MG63 (cell line): ENCODE results near the gene EMC7. TPM values are rescaled to one million over a fixed set of nuclear protein-coding genes. Genes with fewer than 3 reads are reported as not detected.
"Not testable (repeated sequence)": the region's sequence is repeated elsewhere in the genome, so short reads cannot be mapped to it uniquely, and the experiment has no call there.

Experiments used
- DNase-seq: peaks from one replicate; pipeline ENCODE4 v3.0.0-alpha.2; 2020
- H3K27me3 ChIP-seq: fragments of 250-450 bp; sonication (Bioruptor Pico); 2 replicates; pipeline ENCODE4 v1.5.1; 2020; ENCODE audit warnings: mild to moderate bottlenecking, moderate library complexity
- H3K36me3 ChIP-seq: fragments of 250-450 bp; sonication (Bioruptor Pico); 2 replicates; pipeline ENCODE4 v1.5.1; 2020; ENCODE audit warnings: mild to moderate bottlenecking, moderate library complexity
- H3K4me3 ChIP-seq: fragments of 250-450 bp; sonication (Bioruptor Pico); 2 replicates; pipeline ENCODE4 v1.5.1; 2020; ENCODE audit warnings: mild to moderate bottlenecking, moderate library complexity
- H3K9me3 ChIP-seq: fragments of 250-450 bp; sonication (Bioruptor Pico); 2 replicates; pipeline ENCODE4 v1.5.1; 2020; ENCODE audit warnings: mild to moderate bottlenecking, moderate library complexity
- total RNA-seq: library from RNA; depleted of rRNA; stranded (reverse); fragments of >200 nt; shearing (Covaris generic); gene quantifications from 2 replicates; pipeline ENCODE4 v1.2.3, GENCODE V29; 2014; ENCODE audit warnings: low replicate concordance; rRNA removed

EMC7 gene
- total RNA-seq, 1 experiment from 2014 or later: 59.0 TPM

GRCh38 chr15:34054081-34054707 is 47.5 kb downstream of the EMC7 start:
- peaks cover 13% of the 10 kb centered on the region for H3K9me3 ChIP-seq
- no peak for DNase-seq
- no peaks in the 10 kb centered on the region for H3K27me3 ChIP-seq
- H3K36me3 ChIP-seq: no peaks in the 10 kb centered on the region
- no peak overlapping the region for H3K4me3 ChIP-seq

GRCh38 chr15:34050385-34050784 is 51.3 kb downstream of the EMC7 start:
- not testable (repeated sequence) for H3K36me3 ChIP-seq, DNase-seq, H3K4me3 ChIP-seq, H3K27me3 ChIP-seq
- peaks cover 14% of the 10 kb centered on the region for H3K9me3 ChIP-seq

- Histone ChIP-seq H3K27me3 (no peaks in the 10 kb centered on the region), H3K4me3 (no peak overlapping the region), H3K36me3 (no peaks in the 10 kb centered on the region), H3K9me3 (peaks cover 14% of the 10 kb centered on the region)
- DNase-seq: no peak
Observed at GRCh38 chr15:34049112-34049511, 52.5 kb downstream of the EMC7 start.

- no peak for DNase-seq
- Histone ChIP-seq H3K27me3 (no peaks in the 10 kb centered on the region), H3K9me3 (peaks cover 14% of the 10 kb centered on the region), H3K36me3 (no peaks in the 10 kb centered on the region), H3K4me3 (no peak overlapping the region)
Observed at GRCh38 chr15:34047893-34048775, 53.5 kb downstream of the EMC7 start.

DNA sequence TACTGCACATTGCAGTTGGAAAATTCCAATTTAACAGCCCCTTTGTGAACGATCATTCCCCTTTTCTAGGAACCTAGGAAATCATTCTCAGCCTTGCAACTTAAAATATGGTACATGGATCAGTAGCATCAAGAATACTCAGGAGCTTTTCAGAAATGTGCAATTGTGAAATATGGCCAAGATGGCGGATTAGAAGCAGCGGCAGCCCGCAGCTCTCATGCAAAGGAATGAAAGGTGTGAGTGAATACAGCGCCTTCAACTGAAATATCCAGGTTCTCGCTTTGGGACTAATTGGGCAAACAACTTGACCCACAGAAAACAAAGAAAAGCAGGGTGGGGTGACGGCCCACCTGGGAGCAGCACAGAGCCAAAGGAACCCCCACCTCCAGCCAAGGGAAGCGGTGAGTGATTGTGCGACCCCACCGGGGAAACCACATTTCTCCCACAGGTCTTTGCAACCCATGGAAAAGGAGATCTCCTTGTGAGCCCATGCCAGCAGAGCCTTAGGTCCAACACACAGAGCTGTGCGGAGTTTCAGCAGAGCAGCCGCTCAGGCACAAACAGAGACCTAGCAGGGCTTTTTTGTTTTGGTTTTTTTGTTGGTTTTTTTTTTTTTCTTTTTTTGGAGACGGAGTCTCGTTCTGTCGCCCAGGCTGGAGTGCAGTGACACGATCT is 55.1 kb downstream of the EMC7 start:
- DNase-seq: no peak
- H3K27me3 ChIP-seq: no peaks in the 10 kb centered on the region
- H3K36me3 ChIP-seq: no peaks in the 10 kb centered on the region
- no peak overlapping the region for H3K4me3 ChIP-seq
- H3K9me3 ChIP-seq: peaks cover 11% of the 10 kb centered on the region

GRCh38 chr15:34043813-34044212 is 57.8 kb downstream of the EMC7 start:
- H3K4me3 ChIP-seq: no peak overlapping the region
- no peaks in the 10 kb centered on the region for H3K27me3 ChIP-seq
- no peaks in the 10 kb centered on the region for H3K36me3 ChIP-seq
- DNase-seq: no peak
- H3K9me3 ChIP-seq: no peaks in the 10 kb centered on the region

DNA sequence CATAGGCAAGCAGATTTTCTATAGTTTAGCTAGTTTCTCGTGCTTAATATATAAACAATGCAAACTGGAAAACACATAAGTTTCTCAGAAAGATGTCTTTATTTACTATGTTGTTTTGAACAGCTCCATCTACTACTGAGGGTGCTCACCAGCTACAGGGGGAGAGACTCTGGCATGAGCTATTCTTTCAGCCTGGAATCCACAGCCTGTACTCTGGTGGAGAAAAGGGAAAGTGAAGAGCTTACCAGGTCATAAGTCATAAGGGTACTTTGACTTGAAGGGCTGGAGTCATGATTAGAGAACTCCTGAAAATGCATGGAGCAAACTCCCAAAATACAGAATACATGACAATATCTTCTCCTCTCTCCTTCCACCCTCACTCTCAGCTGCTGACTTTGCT is 58.3 kb downstream of the EMC7 start:
- H3K4me3 ChIP-seq: no peak overlapping the region
- H3K9me3 ChIP-seq: no peaks in the 10 kb centered on the region
- no peak for DNase-seq

GRCh38 chr15:34039790-34040113 is 61.9 kb downstream of the EMC7 start:
- no peaks in the 10 kb centered on the region for H3K9me3 ChIP-seq
- H3K4me3 ChIP-seq: peak overlapping the region; percentile 79
- H3K27me3 ChIP-seq: no peaks in the 10 kb centered on the region
- H3K36me3 ChIP-seq: no peaks in the 10 kb centered on the region
- no peak for DNase-seq

More for the DNA sequence above, 58.3 kb downstream of the EMC7 start:
- no peaks in the 10 kb centered on the region for H3K27me3 ChIP-seq
- H3K36me3 ChIP-seq: no peaks in the 10 kb centered on the region

DNA sequence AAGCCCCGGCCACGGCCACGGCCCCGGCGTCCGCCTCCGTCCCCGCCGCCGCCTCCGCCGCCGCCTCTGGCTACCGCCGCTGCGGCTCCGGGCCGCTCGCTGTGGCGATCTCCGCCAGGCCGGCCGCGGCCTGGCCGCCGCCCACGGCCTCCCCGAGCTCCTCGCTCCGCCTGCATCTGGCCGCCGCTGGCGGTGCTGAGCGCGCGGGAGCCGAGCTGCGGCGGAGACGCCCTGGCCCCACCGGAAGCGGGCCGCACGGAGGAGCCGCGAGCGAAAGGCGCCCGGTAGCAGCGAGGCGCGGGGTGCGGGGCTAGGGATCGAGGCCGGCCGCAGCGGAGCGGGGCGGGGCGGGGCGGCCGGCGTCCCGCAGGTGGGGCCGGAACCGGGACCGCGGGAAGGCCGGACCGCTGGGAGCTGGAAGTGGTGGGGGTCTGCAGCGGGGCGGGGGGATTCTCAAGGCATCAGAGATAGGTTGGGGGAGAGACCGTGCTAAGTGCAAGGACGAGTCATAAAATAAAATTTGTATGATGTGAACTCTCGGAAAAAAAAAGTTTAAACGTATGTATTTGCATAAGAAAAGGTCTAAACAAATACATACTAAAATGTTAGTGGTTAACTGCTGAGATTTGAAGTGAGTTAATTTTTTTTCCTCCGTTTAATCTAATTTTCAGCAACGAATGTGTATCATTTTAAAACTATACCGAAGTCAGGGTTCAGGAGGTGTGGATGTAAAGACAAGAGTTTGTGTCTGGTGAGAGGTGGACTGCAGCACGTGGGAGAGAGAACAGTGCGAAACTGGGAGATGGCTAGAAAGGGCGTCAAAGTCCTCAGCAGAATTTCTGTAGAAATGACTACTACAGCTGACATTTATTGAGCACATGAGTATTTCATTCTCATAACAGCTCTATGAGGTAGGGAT is 62.5 kb downstream of the EMC7 start, which contains the start of gene AVEN:
AVEN (minus strand) TSS at position 334 of the 919 bp plus-strand sequence; CDS start at position 176, 158 bp downstream.
- no peaks in the 10 kb centered on the region for H3K27me3 ChIP-seq
- no peaks in the 10 kb centered on the region for H3K9me3 ChIP-seq
- no peaks in the 10 kb centered on the region for H3K36me3 ChIP-seq
- DNase-seq: peak; percentile 72
- H3K4me3 ChIP-seq: peak within 1 kb of the TSS; percentile 79

DNA sequence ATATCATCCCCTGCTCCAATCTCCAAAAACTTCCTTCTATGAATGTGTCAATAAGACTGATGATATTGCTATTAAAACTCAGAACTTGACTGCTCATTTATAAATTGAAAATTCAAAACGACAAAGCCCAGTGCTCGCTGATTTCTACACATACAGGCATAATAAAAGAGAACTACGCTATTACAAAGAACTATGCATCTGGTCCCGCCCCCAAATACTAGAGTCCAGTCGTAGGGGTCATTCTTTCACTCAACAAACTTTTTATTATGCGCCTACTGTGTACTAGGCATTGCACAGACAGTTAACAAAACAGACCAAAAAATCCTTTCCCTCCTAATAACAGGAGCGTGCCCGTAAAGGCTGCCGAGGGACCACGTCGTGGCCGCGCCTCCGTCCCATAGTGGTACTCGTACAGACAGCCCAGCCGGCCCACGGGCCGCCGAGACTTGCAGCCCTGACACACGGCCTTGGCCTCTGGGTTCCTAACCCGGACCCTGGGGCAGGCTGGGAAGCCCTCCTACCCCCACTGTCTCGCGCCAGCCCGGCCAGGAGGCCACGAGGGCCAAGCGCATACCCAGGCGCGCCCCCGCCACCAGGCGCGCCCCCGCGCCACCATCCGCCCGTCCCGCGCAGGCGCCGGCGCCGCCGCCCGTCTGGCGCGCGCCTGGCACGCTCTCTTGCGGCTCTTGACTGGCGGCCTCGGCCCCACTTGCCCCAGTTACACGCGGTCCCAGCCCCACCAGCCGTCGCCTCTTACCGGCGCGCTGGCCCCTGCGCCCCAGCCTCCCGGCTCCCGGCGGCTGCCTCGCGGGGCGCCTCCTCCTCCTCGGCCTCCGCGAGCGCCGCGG is 63.4 kb downstream of the EMC7 start:
- H3K4me3 ChIP-seq: peak overlapping the region; percentile 79
- H3K27me3 ChIP-seq: no peaks in the 10 kb centered on the region
- H3K36me3 ChIP-seq: no peaks in the 10 kb centered on the region
- DNase-seq: peak; percentile 79
- H3K9me3 ChIP-seq: no peaks in the 10 kb centered on the region

Other genes starting within 250 kb of the EMC7 start
- not detected in 2 replicates for gene CHRM5, start 133.4 kb downstream of the EMC7 start, total RNA-seq
- gene AVEN, start 62.7 kb downstream of the EMC7 start, total RNA-seq: 28.9 and 37.7 TPM in 2 replicates
- 0.76 and 1.6 TPM in 2 replicates for gene PGBD4, start 221 bp upstream of the EMC7 start, total RNA-seq
- gene KATNBL1, start 108.2 kb upstream of the EMC7 start, total RNA-seq: 38.1 and 62.4 TPM in 2 replicates
- 195 and 222 TPM in 2 replicates for gene EMC4, start 123.2 kb upstream of the EMC7 start, total RNA-seq
- 1.1 and 1.6 TPM in 2 replicates for gene SLC12A6, start 235.9 kb upstream of the EMC7 start, total RNA-seq
- 180 and 290 TPM in 2 replicates for gene NOP10, start 241.3 kb upstream of the EMC7 start, total RNA-seq
- gene NUTM1, start 241.5 kb upstream of the EMC7 start, total RNA-seq: not detected in 2 replicates